ENCODE measurements around the gene PAPOLB. TPM values are rescaled to one million over a fixed set of nuclear protein-coding genes. Genes with fewer than 3 reads are reported as not detected.

Gene PAPOLB
- total RNA-seq, 1 experiment from 2014 or later: 0.13 TPM

DNA sequence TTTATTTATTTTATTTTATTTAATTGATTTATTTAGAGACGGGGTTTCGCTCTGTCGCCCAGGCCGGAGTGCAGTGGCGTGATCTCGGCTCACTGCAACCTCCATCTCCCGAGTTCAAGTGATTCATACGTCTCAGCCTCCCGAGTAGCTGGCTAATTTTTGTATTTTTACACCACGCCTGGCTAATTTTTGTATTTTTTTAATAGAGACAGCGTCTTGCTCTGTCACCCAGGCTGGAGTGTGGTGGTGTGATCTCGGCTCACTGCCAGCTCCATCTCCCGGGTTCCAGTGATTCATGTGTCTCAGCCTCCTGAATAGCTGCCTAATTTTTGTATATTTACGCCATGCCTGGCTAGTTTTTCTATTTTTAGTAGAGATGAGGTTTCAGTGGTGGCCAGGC lies 52.2 kb downstream of the PAPOLB start:
- no peak overlapping the region for H2BK20ac ChIP-seq (ENCODE audit: low read depth, low read length, poor library complexity, severe bottlenecking)
- H3K27ac ChIP-seq (ENCODE audit: insufficient read length, low read depth, low read length): no peak overlapping the region
- peaks cover 0 to 10% (median 0%) of the 10 kb centered on the region in 3 experiments; a peak in 2 of 7 replicates for H3K36me3 Mint-ChIP-seq (ENCODE audit: insufficient read depth in 1 of 3, low read depth in 3 of 3)
- H3K23me2 ChIP-seq (ENCODE audit: insufficient read length, low read depth, low read length, poor library complexity, severe bottlenecking): no peaks in the 10 kb centered on the region
- no peak overlapping the region for H3K18ac ChIP-seq (ENCODE audit: insufficient read length, low read depth, low read length)
- H3K4me1 ChIP-seq (ENCODE audit: insufficient read depth, low read length): no peaks in the 10 kb centered on the region
- peaks cover 0 to 13% of the 10 kb centered on the region in 2 experiments; a peak in 3 of 4 replicates for H3K4me1 Mint-ChIP-seq
- H2BK5ac ChIP-seq (ENCODE audit: insufficient read length, low read length): no peak overlapping the region
- no peak for TF ChIP-seq CTCF (conservative IDR thresholded peaks at IDR 0.05)
- H2AFZ ChIP-seq (ENCODE audit: low read length): no peak overlapping the region
- no peak overlapping the region for H3K4me2 ChIP-seq (ENCODE audit: insufficient read depth, insufficient read length, low read length)
- no peak overlapping the region for H3K23ac ChIP-seq (ENCODE audit: insufficient read length, low read depth, low read length)
- H3K9ac ChIP-seq (ENCODE audit: extremely low read depth, insufficient read length, low read length): no peak overlapping the region
- no peaks in the 10 kb centered on the region for H4K20me1 ChIP-seq (ENCODE audit: control insufficient read depth, insufficient read depth, insufficient read length)
- H3K27me3 ChIP-seq (ENCODE audit: insufficient read depth, low read length): no peaks in the 10 kb centered on the region
- H3K79me1 ChIP-seq (ENCODE audit: insufficient read depth, low read depth, low read length, poor library complexity, severe bottlenecking): no peaks in the 10 kb centered on the region
- no peak overlapping the region for H3K27ac Mint-ChIP-seq
- no peaks in the 10 kb centered on the region for H3K79me2 ChIP-seq (ENCODE audit: insufficient read depth, low read length)
- no peak overlapping the region for H3K4ac ChIP-seq (ENCODE audit: low read depth, low read length)
- WGBS (ENCODE audit: extremely low coverage, insufficient read length, low lambda C conversion rate): no CpG with 5 or more reads among the region's 14 CpGs
- H2BK120ac ChIP-seq (ENCODE audit: low read depth, low read length, poor library complexity, severe bottlenecking): no peak overlapping the region
- no peak overlapping the region for H3K14ac ChIP-seq (ENCODE audit: insufficient read depth, low read length)
- H3K27me3 Mint-ChIP-seq (ENCODE audit: low read depth): peaks cover 13% of the 10 kb centered on the region
- no peak overlapping the region for H2BK15ac ChIP-seq (ENCODE audit: low read depth, low read length)
- H3K9me3 ChIP-seq (ENCODE audit: control insufficient read depth, low read depth, low read length): no peaks in the 10 kb centered on the region
- H3K9me3 Mint-ChIP-seq: peaks cover 1 to 6% of the 10 kb centered on the region in 2 experiments; a peak in 2 of 5 replicates
- H3T11ph ChIP-seq (ENCODE audit: low read length): no peak overlapping the region
- no peak overlapping the region for H4K5ac ChIP-seq (ENCODE audit: insufficient read length, low read depth, low read length)
- no peak for DNase-seq
- H2BK12ac ChIP-seq (ENCODE audit: insufficient read length, low read depth, low read length): no peak overlapping the region
- no peak overlapping the region for H4K91ac ChIP-seq (ENCODE audit: insufficient read length, low read depth, low read length)
- no peak overlapping the region for H4K8ac ChIP-seq (replicated peaks; ENCODE audit: insufficient read length, low read depth, low read length)
- H3K4me3 Mint-ChIP-seq: no peak overlapping the region
- H3K56ac ChIP-seq (ENCODE audit: insufficient read length, low read depth, low read length): no peak overlapping the region
- H2AK5ac ChIP-seq (ENCODE audit: insufficient read length, low read length): no peak overlapping the region

Data from H9 (cell line).